Endothelial cell of umbilical vein (primary cell): ENCODE data around the gene TMPRSS4.

Experiments used
- EZH2 ChIP-seq: IDR thresholded peaks from 2 replicates; pipeline ENCODE4 v1.6.1; 2012; ENCODE audit warnings: borderline replicate concordance, low read depth, mild to moderate bottlenecking, moderate library complexity, low read length, inconsistent platforms; ENCODE audit not compliant: severe bottlenecking
- POLR2A ChIP-seq: IDR thresholded peaks from 2 replicates; pipeline ENCODE4 v1.6.1; 2012; ENCODE audit warnings: low read depth, mild to moderate bottlenecking, control low read depth, low read length
- POLR2AphosphoS5 ChIP-seq: IDR thresholded peaks from 2 replicates; pipeline ENCODE4 v1.6.1; 2012; ENCODE audit warnings: low read depth, mild to moderate bottlenecking, control low read depth, low read length, moderate library complexity; ENCODE audit not compliant: insufficient read depth
- TF ChIP-seq, protein P1 (sequence below), 2 donors: IDR thresholded peaks; 1 replicate in 1 of 2; 2 replicates in 1 of 2; pipeline ENCODE4 v1.5.1; 2011; ENCODE audit warnings: low read length in 2 of 2, mild to moderate bottlenecking in 2 of 2, moderate library complexity in 2 of 2, control low read depth in 1 of 2, inconsistent platforms in 1 of 2, low read depth in 1 of 2; ENCODE audit not compliant: insufficient read depth in 1 of 2; ENCODE audit errors: extremely low read depth in 1 of 2
- TF ChIP-seq, protein P2 (sequence below): IDR thresholded peaks from 2 replicates; pipeline ENCODE4 v1.6.1; 2011; ENCODE audit not compliant: insufficient read depth, insufficient read length

DNA sequence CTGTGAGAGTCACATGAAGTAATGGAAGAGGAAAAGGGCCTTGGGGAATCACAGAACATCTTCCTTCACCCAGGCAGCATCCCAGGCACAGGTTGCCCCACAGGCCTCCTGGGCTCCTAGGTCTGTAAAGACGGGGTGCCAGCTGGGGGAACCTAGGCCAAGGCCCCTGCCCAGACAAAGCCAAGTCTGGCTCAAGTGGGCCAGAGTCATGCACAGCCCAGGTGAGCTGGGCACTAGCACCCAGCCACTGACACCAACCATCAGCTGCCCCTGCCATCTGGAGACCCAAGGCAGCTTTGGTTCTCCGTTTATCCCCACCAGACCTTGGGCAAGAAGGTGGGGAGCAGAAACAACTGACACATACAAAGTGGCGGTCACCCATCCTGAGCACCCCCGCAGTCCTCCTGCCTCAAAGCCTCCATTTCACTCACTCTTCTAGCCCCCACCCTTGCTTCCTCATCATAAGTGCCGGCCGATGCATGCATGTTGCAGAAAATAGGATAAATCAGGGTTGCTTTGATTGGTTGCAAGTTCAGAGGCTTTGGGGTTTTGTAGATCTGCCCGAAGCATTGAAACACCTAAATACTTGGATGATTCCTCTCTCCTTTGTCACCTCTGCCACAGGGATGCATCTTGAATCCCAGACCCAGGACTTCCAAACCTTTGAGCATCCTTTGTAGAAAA lies 26.5 kb upstream of the TMPRSS4 start:
- TF ChIP-seq, protein P1, sequence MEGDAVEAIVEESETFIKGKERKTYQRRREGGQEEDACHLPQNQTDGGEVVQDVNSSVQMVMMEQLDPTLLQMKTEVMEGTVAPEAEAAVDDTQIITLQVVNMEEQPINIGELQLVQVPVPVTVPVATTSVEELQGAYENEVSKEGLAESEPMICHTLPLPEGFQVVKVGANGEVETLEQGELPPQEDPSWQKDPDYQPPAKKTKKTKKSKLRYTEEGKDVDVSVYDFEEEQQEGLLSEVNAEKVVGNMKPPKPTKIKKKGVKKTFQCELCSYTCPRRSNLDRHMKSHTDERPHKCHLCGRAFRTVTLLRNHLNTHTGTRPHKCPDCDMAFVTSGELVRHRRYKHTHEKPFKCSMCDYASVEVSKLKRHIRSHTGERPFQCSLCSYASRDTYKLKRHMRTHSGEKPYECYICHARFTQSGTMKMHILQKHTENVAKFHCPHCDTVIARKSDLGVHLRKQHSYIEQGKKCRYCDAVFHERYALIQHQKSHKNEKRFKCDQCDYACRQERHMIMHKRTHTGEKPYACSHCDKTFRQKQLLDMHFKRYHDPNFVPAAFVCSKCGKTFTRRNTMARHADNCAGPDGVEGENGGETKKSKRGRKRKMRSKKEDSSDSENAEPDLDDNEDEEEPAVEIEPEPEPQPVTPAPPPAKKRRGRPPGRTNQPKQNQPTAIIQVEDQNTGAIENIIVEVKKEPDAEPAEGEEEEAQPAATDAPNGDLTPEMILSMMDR (IDR thresholded peaks at IDR 0.05; ENCODE audit: extremely low read depth in 1 of 2, insufficient read depth in 1 of 2, low read depth in 1 of 2, low read length in 2 of 2): no peak
- TF ChIP-seq EZH2 (no peak), POLR2A (no peak), POLR2AphosphoS5 (no peak)
- TF ChIP-seq, protein P2, sequence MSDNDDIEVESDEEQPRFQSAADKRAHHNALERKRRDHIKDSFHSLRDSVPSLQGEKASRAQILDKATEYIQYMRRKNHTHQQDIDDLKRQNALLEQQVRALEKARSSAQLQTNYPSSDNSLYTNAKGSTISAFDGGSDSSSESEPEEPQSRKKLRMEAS: no peak
